AG04450 (cell line): ENCODE data around the gene GAPT. TPM values are rescaled to one million over a fixed set of nuclear protein-coding genes. Genes with fewer than 3 reads are reported as not detected.
A peak's percentile ranks its signal among the peaks of the same experiment; 100 is the strongest.

ENCODE experiments used
- CTCF ChIA-PET: fragments of 300-600, 350-600 bp; formaldehyde crosslinking; extraction: SDS; loops from one replicate; lab custom pipeline; 2022; ENCODE audit warnings: antibody characterized with exemption, inconsistent platforms; lab: Charles Lee
- POLR2A ChIA-PET: fragments of 350-600 bp; formaldehyde crosslinking; extraction: SDS; loops from one replicate; lab custom pipeline; 2021; ENCODE audit warnings: antibody characterized with exemption, inconsistent platforms; lab: Yijun Ruan, JAX
- DNase-seq: peaks from one replicate; pipeline ENCODE4 v3.0.0-alpha.2; 2011; ENCODE audit warnings: low read depth, low spot score
- H3K27ac ChIP-seq: one replicate; pipeline ENCODE4 v1.5.1; 2012; ENCODE audit warnings: low read depth, low read length, control low read depth
- H3K27me3 ChIP-seq: one replicate; pipeline ENCODE4 v1.6.0; 2012; ENCODE audit warnings: low read length; ENCODE audit not compliant: control insufficient read depth, insufficient read depth
- H3K4me3 ChIP-seq: 2 replicates; pipeline ENCODE4 v1.5.1; 2011; ENCODE audit warnings: mild to moderate bottlenecking, low read depth, low read length, control low read depth
- H3K9me3 ChIP-seq: 2 replicates; pipeline ENCODE4 v1.5.1; 2012; ENCODE audit warnings: low read length; ENCODE audit not compliant: control insufficient read depth, insufficient read depth
- CTCF ChIP-seq: IDR thresholded peaks from 2 replicates; pipeline ENCODE4 v1.5.1; 2011; ENCODE audit warnings: low read depth, low read length, control low read depth, inconsistent platforms
- polyA plus RNA-seq: library from polyadenylated mRNA; depleted of rRNA; stranded (reverse); fragments of >200 nt; gene quantifications from 2 replicates; pipeline ENCODE4 v1.2.3, GENCODE V29; 2011

Gene GAPT
- polyA plus RNA-seq, 1 experiment = not detected

GRCh38 chr5:58460002-58460731 is 31.1 kb upstream of the GAPT start, which contains the start of gene PLK2:
PLK2 (minus strand) TSS chr5:58460086; CDS start chr5:58459959, 127 bp downstream.
- CTCF ChIA-PET = interaction anchor here (0.6 to 7.5 kb wide), 30 partner anchors 22 to 1162 kb away, joined by 3 to 177 read pairs (median 4); no protein-coding TSS in a partner anchor
- H3K4me3 ChIP-seq = peak within 1 kb of the TSS; percentile 94

DNA sequence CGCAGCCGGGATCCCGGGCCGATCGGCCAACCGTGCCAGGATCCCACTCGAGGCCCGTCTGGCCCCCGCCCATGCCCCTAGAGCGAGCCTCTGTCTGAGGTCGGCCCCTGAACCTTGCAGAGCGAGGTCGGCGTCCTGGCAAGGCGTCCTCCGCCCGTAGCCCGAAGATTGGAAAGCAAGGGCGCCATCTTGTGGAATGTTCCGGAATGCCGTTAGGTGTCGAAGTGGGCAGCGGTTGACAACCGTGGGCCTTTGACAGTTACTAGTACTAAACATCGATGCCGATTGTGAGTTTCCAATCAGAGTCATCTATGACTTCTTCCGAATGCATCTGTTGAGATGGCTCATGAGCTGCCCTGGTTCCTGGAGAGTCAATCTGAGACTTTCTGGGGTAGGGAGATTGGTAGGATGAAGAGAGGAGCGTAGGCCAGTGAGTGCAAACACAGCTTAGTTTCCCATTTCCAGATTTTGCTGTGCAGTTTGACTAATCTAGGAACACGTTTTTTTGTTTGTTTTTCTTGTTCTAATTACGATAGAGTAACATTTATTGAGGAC is 30.4 kb upstream of the GAPT start:
- Histone ChIP-seq H3K4me3 (peak overlapping the region; percentile 94), H3K9me3 (no peaks in the 10 kb centered on the region; the same call in 1 of the 2 replicates), H3K27me3 (no peaks in the 10 kb centered on the region), H3K27ac (peak overlapping the region; percentile 87)
- ChIA-PET CTCF (interaction anchor here (0.6 to 7.5 kb wide), 55 partner anchors 14 to 1623 kb away, joined by 3 to 177 read pairs (median 4); no protein-coding TSS in a partner anchor), POLR2A (interaction anchor here (0.7 to 3.1 kb wide), 13 partner anchors 50 to 1163 kb away, joined by 3 to 36 read pairs (median 4); no protein-coding TSS in a partner anchor)
- peak; percentile 65 for DNase-seq
- peak; percentile 83 for TF ChIP-seq CTCF

More at GRCh38 chr5:58460002-58460731, 31.1 kb upstream of the GAPT start, which contains the start of gene PLK2:
- peak within 1 kb of the TSS; percentile 87 for H3K27ac ChIP-seq
- POLR2A ChIA-PET = interaction anchor here (0.7 to 3.1 kb wide), 18 partner anchors 50 to 1162 kb away, joined by 3 to 36 read pairs (median 4); no protein-coding TSS in a partner anchor
- no peaks in the 10 kb centered on the region for H3K27me3 ChIP-seq
- peak; percentile 32 for TF ChIP-seq CTCF
- H3K9me3 ChIP-seq = no peaks in the 10 kb centered on the region; the same call in 1 of the 2 replicates
- peak; percentile 93 for DNase-seq

- no peak overlapping the region for H3K4me3 ChIP-seq
- DNase-seq = no peak
- no peak overlapping the region for H3K27ac ChIP-seq
- no peak for TF ChIP-seq CTCF
- no peaks in the 10 kb centered on the region; the same call in 1 of the 2 replicates for H3K9me3 ChIP-seq
- ChIA-PET POLR2A (no interaction called here), CTCF (interaction anchor here (1.1 to 7.5 kb wide), 11 partner anchors 574 to 1164 kb away, joined by 3 to 177 read pairs (median 11); no protein-coding TSS in a partner anchor)
- H3K27me3 ChIP-seq = no peaks in the 10 kb centered on the region
Measured at GRCh38 chr5:58462154-58462553, 29.1 kb upstream of the GAPT start.

GRCh38 chr5:58462623-58463230 is 28.5 kb upstream of the GAPT start:
- TF ChIP-seq CTCF = peak; percentile 58
- Histone ChIP-seq H3K9me3 (no peaks in the 10 kb centered on the region; the same call in 1 of the 2 replicates), H3K4me3 (no peak overlapping the region), H3K27ac (no peak overlapping the region), H3K27me3 (no peaks in the 10 kb centered on the region)
- no peak for DNase-seq
- CTCF ChIA-PET = interaction anchor here (0.7 to 7.5 kb wide), 15 partner anchors 415 to 1563 kb away, joined by 3 to 177 read pairs (median 4); partner anchors contain the start of gene SETD9
- POLR2A ChIA-PET = no interaction called here
